Activated T-helper 17 cell treated with anti-CD3 and anti-CD28 coated beads, Interleukin-2, amount 50 U/mL, for 72 hours (primary cell): ENCODE results near the gene TSPAN18. TPM values are rescaled to one million over a fixed set of nuclear protein-coding genes. Genes with fewer than 3 reads are reported as not detected.
A peak's percentile ranks its signal among the peaks of the same experiment; 100 is the strongest.

Experiments used
- ATAC-seq: fragments of 150-1000 bp; cut with Tn5 transposase; replicated peaks from 2 replicates; pipeline ENCODE4 v1.10.0; 2021; ENCODE audit warnings: mild to moderate bottlenecking, moderate library complexity
- H3K27ac Mint-ChIP-seq: one replicate; pipeline ENCODE4 v1.8.0; 2022; ENCODE audit warnings: mixed read lengths
- H3K27me3 Mint-ChIP-seq: one replicate; pipeline ENCODE4 v1.8.0; 2022; ENCODE audit warnings: mixed read lengths
- H3K36me3 Mint-ChIP-seq: one replicate; pipeline ENCODE4 v1.8.0; 2022; ENCODE audit warnings: low read depth, mild to moderate bottlenecking, mixed read lengths
- H3K4me1 Mint-ChIP-seq: one replicate; pipeline ENCODE4 v1.8.0; 2022; ENCODE audit warnings: mixed read lengths
- H3K4me3 Mint-ChIP-seq: one replicate; pipeline ENCODE4 v1.8.0; 2022; ENCODE audit warnings: mild to moderate bottlenecking, mixed read lengths
- H3K9me3 Mint-ChIP-seq: one replicate; pipeline ENCODE4 v1.8.0; 2022; ENCODE audit warnings: mixed read lengths
- total RNA-seq, 2 donors: library from RNA; stranded (reverse); gene quantifications; one replicate each; pipeline ENCODE4 v1.2.3, GENCODE V29; 2022

Gene TSPAN18
- total RNA-seq, 2 donors from 2014 or later = 3.3 to 3.9 TPM

DNA sequence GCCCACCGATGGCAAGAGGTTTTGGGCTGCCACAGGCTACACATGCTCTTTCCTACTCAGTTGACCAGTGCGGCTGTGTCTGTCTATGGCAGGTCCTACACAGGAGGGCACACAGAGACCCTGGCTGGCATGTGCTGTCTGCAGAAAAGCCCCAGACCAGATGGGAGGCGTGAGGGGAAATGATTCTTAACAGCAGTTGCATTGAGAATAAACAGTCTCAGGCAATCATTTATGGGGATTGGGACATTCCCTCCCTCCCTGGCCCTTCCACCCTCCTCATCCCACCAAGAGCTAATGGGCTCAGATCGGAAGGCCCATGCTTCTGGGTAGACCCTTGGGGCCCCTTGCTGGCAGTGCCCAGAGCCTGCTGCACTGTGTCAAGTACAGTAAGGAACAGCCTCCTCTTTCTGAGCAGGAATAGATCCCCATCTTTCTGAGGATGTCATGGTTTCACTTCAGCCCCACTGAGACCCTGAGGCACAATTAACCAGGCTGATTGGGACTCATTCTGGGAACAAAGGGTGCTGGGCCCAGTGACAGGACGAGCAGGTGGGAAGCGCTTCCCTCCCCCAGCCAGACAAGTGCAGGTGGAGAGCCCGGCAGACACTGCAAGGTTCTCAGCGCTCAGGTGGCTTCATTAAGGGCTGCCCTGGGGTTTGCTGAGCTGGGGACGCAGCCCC is 28.3 kb downstream of the TSPAN18 start:
- Mint-ChIP-seq H3K9me3 (peaks cover 3% of the 10 kb centered on the region), H3K27me3 (no peaks in the 10 kb centered on the region), H3K27ac (no peak overlapping the region), H3K4me1 (peaks cover 12% of the 10 kb centered on the region), H3K36me3 (no peaks in the 10 kb centered on the region), H3K4me3 (no peak overlapping the region)
- ATAC-seq = no peak

DNA sequence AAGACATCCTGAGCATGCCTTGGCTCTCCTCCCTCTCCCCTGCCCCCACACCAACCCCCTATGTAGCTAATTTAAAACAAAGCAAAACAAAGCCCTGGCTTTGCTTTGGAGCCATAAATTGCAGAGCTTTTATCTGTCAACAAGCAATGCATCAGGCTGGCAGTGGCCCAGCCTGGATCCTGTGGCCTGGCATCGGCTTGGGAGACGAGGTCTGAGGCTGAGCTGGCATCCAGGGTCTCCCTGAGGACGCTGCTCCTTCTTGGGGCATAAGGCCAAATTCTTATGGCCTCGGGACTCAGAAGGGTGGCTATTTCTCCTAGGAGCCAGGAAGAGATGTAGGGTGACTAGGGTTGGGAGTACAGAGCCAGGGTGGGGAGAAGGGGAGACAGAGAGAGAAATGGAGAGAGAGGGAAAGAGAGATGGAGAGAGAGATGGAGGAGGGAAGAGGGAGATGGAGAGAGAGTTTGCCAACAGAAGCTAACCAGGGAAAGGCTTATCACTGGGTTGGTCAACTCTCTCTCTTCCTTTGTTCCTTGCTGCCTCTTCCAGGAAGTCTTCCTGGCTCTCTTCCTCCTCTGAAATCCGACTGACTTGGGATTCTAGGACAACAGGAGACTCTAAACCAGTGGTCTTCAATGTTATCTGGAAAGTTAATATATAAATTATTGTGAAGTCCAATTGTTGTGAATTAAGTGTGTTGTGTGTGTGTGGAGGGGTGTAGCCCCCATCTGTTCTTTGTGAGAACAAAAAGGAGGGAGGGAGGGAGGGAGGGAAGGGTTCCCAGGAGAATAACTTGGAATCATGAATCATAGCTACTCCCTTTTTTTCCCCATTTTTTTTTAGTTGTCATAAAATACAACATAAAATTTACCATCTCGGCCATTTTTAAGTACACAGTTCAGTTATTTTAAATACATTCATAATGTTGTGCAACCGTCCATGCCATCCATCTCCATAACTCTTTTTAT is 29.1 kb downstream of the TSPAN18 start:
- no peak for ATAC-seq
- H3K4me3 Mint-ChIP-seq = no peak overlapping the region
- peaks cover 18% of the 10 kb centered on the region for H3K4me1 Mint-ChIP-seq
- peak overlapping the region; percentile 34 for H3K27ac Mint-ChIP-seq
- H3K27me3 Mint-ChIP-seq = no peaks in the 10 kb centered on the region
- H3K9me3 Mint-ChIP-seq = peaks cover 3% of the 10 kb centered on the region
- H3K36me3 Mint-ChIP-seq = no peaks in the 10 kb centered on the region

DNA sequence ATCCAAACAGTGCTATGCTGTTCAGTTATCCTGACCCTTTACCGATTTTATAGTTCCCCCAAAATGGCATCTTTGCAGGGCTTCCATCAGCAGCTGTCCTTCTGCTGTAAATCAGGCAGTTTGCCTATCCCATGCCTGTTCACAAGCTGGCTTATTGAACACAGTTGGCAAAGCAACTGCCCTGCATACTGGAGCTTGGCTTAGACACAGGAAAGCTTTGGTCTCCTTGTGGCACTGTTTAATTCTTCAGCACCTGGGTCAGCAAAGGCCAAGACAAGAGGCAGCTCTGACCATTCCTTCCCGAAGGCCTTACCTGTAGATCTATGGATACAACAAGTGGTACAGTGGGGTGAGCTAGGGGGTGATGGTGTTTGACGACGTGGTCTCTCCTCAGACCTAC is 32.2 kb downstream of the TSPAN18 start:
- Mint-ChIP-seq H3K4me3 (no peak overlapping the region), H3K9me3 (peaks cover 3% of the 10 kb centered on the region), H3K36me3 (no peaks in the 10 kb centered on the region), H3K27ac (no peak overlapping the region), H3K4me1 (peaks cover 21% of the 10 kb centered on the region), H3K27me3 (no peaks in the 10 kb centered on the region)
- no peak for ATAC-seq

DNA sequence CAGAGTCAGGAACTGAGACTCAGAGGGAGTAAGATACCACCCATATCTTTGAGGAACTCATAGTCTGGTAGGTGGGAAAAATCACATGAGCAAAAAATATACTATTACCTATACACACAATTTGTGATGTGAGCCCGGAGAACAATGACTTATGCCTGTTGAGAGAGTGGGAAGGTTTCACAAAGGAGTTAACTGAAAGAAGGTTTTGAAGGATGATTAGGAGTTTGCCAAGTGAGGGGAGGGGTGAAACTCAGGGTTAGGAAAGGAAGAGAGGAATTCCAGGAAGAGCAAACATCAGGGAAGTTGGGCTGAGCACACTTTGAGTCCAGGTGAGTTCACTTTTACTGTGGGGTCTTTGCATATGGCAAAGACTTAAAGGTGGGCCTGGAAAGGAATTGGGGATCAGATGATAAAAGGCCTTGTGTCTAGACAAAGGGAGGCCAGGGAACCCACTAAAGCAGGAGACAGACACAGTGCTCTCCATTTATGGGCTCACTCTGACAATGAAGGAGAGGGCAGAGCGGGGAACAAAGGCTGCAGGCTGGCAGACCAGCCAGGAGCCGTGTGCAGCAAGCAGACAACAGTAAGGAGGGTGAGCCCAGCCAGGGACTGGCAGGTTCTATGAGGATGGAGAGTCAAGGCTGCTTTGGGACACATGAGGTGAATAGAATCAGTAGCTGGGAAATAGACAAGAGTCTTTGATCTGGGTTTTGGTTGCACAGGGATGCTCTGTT is 33.1 kb downstream of the TSPAN18 start:
- Mint-ChIP-seq H3K27ac (no peak overlapping the region), H3K36me3 (no peaks in the 10 kb centered on the region), H3K9me3 (peaks cover 3% of the 10 kb centered on the region), H3K4me1 (peaks cover 21% of the 10 kb centered on the region), H3K4me3 (no peak overlapping the region), H3K27me3 (no peaks in the 10 kb centered on the region)
- no peak for ATAC-seq

- peaks cover 4% of the 10 kb centered on the region for H3K36me3 Mint-ChIP-seq
- H3K4me1 Mint-ChIP-seq = peaks cover 21% of the 10 kb centered on the region
- no peak overlapping the region for H3K4me3 Mint-ChIP-seq
- peaks cover 3% of the 10 kb centered on the region for H3K9me3 Mint-ChIP-seq
- no peaks in the 10 kb centered on the region for H3K27me3 Mint-ChIP-seq
- ATAC-seq = no peak
- H3K27ac Mint-ChIP-seq = no peak overlapping the region
Measured at GRCh38 chr11:44760477-44760872, 33.7 kb downstream of the TSPAN18 start.

DNA sequence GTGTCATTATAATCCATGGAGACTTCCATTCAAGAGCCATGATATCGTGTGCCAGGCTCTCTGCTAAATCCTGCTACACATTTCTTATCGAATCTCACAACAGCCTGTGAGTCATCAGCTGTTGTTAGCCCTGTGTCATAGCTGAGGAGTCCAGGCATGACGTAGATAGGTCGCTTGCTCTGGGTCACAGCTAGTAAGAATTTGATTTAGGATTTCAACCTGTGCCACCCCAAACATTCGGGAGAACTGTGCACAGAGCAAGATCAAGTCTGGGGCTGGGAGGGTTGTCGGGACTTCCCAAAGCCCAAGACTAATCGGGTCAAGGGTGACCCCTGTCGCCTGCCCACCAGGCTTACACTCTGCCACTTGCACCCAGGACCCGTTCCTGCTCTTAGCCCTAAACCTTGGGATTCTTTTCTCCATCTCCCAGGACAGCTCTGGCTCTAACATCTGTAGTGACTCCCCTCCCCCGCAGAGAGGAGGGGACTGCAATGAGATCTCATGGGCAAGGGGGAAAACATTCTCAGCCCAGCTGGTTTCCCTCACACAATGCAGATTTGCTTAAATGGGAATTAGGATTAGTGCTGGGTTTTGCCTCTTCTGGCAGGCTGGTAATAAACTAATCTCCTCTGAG is 34.3 kb downstream of the TSPAN18 start:
- no peak overlapping the region for H3K27ac Mint-ChIP-seq
- H3K36me3 Mint-ChIP-seq = peaks cover 10% of the 10 kb centered on the region
- no peak overlapping the region for H3K4me3 Mint-ChIP-seq
- H3K27me3 Mint-ChIP-seq = no peaks in the 10 kb centered on the region
- H3K4me1 Mint-ChIP-seq = peaks cover 21% of the 10 kb centered on the region
- peaks cover 3% of the 10 kb centered on the region for H3K9me3 Mint-ChIP-seq
- ATAC-seq = no peak

- Mint-ChIP-seq H3K4me1 (peaks cover 21% of the 10 kb centered on the region), H3K4me3 (no peak overlapping the region), H3K9me3 (peaks cover 1% of the 10 kb centered on the region), H3K27me3 (no peaks in the 10 kb centered on the region), H3K36me3 (peaks cover 10% of the 10 kb centered on the region), H3K27ac (no peak overlapping the region)
- no peak for ATAC-seq
Measured at GRCh38 chr11:44761551-44761961, 34.8 kb downstream of the TSPAN18 start.

DNA sequence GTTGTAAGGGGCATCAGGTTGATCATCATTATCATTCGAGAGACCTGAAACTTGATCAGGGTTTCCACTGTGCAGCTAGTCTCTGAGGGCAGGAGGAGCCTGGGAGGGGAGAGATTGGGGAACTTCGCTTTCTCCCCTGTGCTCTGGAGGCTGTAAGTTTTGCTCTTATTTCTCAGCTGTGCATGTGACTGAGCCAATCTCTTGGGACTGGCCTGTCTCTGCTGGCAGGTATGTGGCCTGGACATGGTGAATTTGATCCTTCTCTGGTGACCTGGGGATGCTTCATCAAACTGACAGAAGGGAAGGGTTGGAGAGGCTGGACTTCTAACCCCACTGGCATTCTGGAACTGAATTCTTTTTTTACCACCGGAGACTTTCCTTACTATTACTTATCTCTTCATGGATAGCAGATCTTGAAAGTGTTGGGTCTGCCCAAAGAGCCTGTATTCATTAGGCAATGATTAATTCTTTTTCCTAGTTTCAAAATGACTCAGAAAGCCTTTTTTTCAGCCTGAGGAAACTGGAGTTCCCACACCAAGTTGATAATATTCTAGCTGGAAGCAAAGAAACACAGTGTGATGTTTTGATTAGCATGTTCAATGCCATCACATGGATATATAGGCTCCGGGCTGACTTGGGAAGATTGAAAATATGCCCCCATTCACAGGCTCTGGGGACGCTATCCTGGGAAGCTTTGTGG is 36.5 kb downstream of the TSPAN18 start:
- ATAC-seq = peak; percentile 56
- Mint-ChIP-seq H3K4me1 (peaks cover 21% of the 10 kb centered on the region), H3K27ac (peak overlapping the region; percentile 46), H3K9me3 (no peaks in the 10 kb centered on the region), H3K27me3 (no peaks in the 10 kb centered on the region), H3K36me3 (peaks cover 24% of the 10 kb centered on the region), H3K4me3 (no peak overlapping the region)

DNA sequence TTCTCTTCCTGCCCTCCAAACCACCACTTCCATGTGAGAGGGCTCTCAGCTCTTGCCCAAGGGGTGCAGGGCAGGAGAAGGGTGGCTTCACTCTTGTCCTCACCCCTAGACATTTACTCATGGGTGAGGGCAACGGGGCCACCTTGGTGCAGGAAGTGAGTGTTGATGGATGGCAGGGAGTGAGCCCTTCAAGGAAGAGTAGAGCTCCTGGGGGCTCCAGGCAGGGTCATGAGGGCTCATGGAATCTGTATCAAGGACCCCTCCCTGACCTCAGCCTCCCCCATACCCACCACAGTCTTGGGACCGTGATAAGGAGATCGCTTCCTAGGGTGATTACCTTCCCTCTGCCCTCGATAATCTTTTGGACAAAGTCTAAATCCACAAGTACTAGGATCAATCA is 37.8 kb downstream of the TSPAN18 start:
- peaks cover 18% of the 10 kb centered on the region for H3K4me1 Mint-ChIP-seq
- no peaks in the 10 kb centered on the region for H3K27me3 Mint-ChIP-seq
- no peak for ATAC-seq
- peaks cover 29% of the 10 kb centered on the region for H3K36me3 Mint-ChIP-seq
- no peak overlapping the region for H3K27ac Mint-ChIP-seq
- H3K9me3 Mint-ChIP-seq = no peaks in the 10 kb centered on the region
- no peak overlapping the region for H3K4me3 Mint-ChIP-seq

- no peak for ATAC-seq
- H3K4me1 Mint-ChIP-seq = peaks cover 15% of the 10 kb centered on the region
Measured at GRCh38 chr11:44765026-44765595, 38.3 kb downstream of the TSPAN18 start.

DNA sequence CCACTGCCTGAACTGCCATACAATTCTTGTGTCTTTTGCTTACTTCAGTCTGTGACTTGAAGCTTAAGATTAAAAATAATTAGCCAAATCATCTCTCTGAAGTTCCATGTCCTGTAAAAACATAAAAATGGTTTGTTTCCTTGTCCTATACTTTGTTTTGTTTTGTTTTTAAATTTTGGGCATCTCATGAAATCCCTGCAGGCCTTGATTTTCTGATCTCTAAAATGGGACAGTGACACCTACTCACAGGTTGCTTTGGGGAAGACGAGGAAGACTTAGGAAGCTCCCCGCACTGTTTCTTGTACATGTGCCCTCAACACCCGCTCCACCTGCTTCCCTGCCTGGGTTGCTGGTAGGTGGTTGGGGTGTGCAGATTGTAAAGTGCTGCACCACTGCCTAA is 38.9 kb downstream of the TSPAN18 start:
- Mint-ChIP-seq H3K27ac (no peak overlapping the region), H3K4me1 (peaks cover 16% of the 10 kb centered on the region), H3K9me3 (no peaks in the 10 kb centered on the region), H3K27me3 (no peaks in the 10 kb centered on the region), H3K36me3 (peaks cover 29% of the 10 kb centered on the region), H3K4me3 (no peak overlapping the region)
- no peak for ATAC-seq

More at GRCh38 chr11:44765026-44765595, 38.3 kb downstream of the TSPAN18 start:
- peaks cover 29% of the 10 kb centered on the region for H3K36me3 Mint-ChIP-seq
- no peaks in the 10 kb centered on the region for H3K9me3 Mint-ChIP-seq
- H3K27me3 Mint-ChIP-seq = no peaks in the 10 kb centered on the region
- no peak overlapping the region for H3K4me3 Mint-ChIP-seq
- H3K27ac Mint-ChIP-seq = no peak overlapping the region

GRCh38 chr11:44766112-44766971 is 39.6 kb downstream of the TSPAN18 start:
- H3K27me3 Mint-ChIP-seq = no peaks in the 10 kb centered on the region
- peaks cover 21% of the 10 kb centered on the region for H3K4me1 Mint-ChIP-seq
- no peak overlapping the region for H3K27ac Mint-ChIP-seq
- H3K9me3 Mint-ChIP-seq = no peaks in the 10 kb centered on the region
- H3K36me3 Mint-ChIP-seq = peaks cover 29% of the 10 kb centered on the region
- no peak for ATAC-seq
- no peak overlapping the region for H3K4me3 Mint-ChIP-seq

DNA sequence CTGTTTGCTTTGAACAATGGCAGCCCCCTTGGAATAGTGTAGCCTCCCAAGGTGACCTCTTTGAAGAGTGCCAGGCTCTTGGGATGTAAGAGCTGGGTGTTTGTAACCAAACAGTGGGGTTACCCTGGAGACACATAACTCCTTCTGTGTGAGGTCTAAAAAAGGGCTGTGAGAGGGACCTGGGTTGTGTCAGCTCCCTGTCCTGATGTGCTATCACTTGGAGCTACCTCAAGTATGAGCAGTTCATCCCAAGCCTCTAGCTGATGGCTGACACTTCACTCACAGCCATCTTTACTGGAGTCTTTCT is 40.2 kb downstream of the TSPAN18 start:
- no peaks in the 10 kb centered on the region for H3K9me3 Mint-ChIP-seq
- H3K27ac Mint-ChIP-seq = no peak overlapping the region
- H3K4me3 Mint-ChIP-seq = no peak overlapping the region
- ATAC-seq = no peak
- H3K4me1 Mint-ChIP-seq = peaks cover 21% of the 10 kb centered on the region
- H3K36me3 Mint-ChIP-seq = peaks cover 29% of the 10 kb centered on the region
- no peaks in the 10 kb centered on the region for H3K27me3 Mint-ChIP-seq
